H4 (cell line): ENCODE data around the gene CRIP2. TPM values are rescaled to one million over a fixed set of nuclear protein-coding genes. Genes with fewer than 3 reads are reported as not detected.

Experiments
- DNase-seq: peaks from one replicate; pipeline ENCODE4 v3.0.0-alpha.2; 2015; ENCODE audit warnings: low spot score
- total RNA-seq: library from RNA; depleted of rRNA; stranded (reverse); fragments of >200 nt; shearing (Covaris generic); gene quantifications from 2 replicates; pipeline ENCODE4 v1.2.3, GENCODE V29; 2014

Gene CRIP2
- total RNA-seq, 1 experiment from 2014 or later = 16.2 TPM

DNA sequence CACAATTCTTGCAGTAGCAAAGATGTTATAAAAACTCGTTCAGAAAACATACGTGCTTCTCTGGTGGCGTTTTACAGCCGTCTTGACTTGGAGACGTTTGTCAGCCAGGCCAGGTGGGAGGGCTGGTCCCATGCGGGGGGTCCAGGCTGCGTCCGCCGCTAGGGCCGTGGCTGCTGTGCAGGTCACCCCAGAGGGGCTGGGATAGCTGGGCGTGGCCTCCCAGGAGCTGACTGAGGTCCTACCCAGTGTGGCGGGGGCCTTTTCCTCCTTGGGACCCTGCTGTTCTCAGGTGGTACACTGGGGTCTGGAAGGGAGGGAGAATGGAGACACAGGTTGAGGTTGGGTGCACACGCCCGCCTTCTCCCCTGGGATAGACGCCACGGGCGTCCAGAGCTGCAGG lies 29.8 kb upstream of the CRIP2 start:
- no peak for DNase-seq

GRCh38 chr14:105445290-105445689 lies 29.3 kb upstream of the CRIP2 start:
- no peak for DNase-seq

GRCh38 chr14:105445901-105446845 lies 28.4 kb upstream of the CRIP2 start:
- no peak for DNase-seq

GRCh38 chr14:105446971-105447370 lies 27.6 kb upstream of the CRIP2 start:
- no peak for DNase-seq

DNA sequence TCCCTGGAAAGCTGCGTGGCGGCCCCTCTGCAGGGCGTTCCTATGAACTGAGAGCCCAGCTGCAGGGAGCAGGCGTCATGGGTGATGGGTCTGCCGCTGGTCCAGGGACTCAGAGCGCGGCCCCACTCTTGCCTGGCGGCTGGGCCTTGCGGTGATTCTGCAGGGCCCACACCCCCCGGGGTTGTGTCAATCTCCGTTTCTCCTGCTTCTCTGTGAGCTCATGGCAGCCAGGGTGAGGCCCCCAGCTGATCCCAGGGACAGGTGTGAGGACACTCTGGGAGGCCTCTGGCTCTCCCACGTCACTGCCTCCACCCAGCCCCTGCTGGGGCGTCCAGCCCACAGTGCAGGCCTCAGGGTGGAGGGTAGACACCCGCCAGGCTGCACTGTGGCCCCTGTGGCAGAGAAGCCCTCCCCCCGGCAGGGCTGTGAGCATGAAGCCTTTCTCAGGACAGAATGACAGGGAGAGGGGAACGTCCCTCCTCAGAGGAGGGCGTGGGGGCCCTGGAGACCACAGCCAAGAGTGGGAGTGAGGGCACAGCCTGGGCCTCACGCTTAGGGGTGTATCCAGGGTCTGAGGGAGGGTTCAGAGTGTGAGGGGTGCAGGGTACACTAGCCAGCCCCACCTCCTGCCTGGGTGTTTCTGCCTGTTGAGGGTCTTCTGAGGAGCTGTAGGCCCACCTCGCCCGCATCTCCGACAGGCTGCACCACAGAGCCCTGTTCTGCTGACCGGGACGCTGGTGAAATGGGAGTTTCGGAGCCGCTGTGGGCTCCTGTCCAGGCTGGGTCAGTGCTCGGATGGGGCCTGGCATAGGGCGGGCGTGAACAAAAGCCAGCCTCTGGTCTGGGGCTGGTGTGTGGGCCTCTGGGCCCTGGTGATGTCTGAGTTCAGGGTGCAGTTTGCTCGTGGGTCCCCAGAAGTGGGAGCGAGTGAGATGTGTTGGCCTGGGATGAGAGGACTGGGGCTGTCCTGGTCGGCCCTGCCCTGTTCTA lies 26.7 kb upstream of the CRIP2 start:
- DNase-seq = no peak

GRCh38 chr14:105448706-105449111 lies 25.9 kb upstream of the CRIP2 start:
- DNase-seq = no peak

- no peak for DNase-seq
Measured at GRCh38 chr14:105449276-105450122, 25.1 kb upstream of the CRIP2 start.

DNA sequence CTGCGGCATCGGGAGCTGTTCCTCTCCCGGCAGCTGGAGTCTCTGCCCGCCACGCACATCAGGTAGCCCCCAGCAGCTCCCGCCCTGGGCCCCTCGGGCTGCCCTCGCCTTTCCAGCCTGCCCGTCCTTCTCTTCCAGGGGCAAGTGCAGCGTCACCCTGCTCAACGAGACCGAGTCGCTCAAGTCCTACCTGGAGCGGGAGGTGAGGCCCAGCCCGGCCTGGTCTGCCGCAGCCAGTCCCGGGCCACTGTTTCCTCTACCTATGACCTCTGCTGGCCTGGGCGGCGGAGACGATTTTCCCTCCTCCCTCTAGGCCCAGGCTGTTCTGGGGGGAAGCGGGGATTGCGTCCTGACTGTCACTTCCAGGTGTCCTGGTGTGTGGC lies 24.5 kb upstream of the CRIP2 start:
- no peak for DNase-seq

GRCh38 chr14:105450864-105451720 lies 23.5 kb upstream of the CRIP2 start:
- no peak for DNase-seq

GRCh38 chr14:105452963-105453362 lies 21.7 kb upstream of the CRIP2 start:
- no peak for DNase-seq

DNA sequence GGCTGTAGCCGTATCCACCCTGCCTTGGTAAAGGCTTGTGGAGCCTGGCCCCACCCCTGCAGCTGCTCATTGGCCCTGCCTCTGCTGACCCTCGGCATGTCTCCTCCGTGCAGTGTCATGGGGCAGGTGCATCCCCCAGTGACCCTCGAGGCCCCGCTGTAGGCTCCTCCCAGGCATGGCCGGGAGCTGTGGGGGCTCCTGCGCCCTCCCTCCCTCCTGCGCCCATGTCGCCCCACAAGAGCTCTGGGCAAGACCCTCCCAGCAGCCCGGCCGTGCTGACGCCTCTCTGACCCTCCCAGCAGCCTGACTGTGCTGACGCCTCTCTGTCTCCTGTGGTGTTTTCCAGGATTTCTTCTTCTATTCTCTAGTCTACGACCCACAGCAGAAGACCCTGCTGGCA lies 20.8 kb upstream of the CRIP2 start:
- DNase-seq = no peak

GRCh38 chr14:105455086-105455640 lies 19.5 kb upstream of the CRIP2 start:
- DNase-seq = no peak

GRCh38 chr14:105455766-105456660 lies 18.6 kb upstream of the CRIP2 start:
- DNase-seq = no peak

DNA sequence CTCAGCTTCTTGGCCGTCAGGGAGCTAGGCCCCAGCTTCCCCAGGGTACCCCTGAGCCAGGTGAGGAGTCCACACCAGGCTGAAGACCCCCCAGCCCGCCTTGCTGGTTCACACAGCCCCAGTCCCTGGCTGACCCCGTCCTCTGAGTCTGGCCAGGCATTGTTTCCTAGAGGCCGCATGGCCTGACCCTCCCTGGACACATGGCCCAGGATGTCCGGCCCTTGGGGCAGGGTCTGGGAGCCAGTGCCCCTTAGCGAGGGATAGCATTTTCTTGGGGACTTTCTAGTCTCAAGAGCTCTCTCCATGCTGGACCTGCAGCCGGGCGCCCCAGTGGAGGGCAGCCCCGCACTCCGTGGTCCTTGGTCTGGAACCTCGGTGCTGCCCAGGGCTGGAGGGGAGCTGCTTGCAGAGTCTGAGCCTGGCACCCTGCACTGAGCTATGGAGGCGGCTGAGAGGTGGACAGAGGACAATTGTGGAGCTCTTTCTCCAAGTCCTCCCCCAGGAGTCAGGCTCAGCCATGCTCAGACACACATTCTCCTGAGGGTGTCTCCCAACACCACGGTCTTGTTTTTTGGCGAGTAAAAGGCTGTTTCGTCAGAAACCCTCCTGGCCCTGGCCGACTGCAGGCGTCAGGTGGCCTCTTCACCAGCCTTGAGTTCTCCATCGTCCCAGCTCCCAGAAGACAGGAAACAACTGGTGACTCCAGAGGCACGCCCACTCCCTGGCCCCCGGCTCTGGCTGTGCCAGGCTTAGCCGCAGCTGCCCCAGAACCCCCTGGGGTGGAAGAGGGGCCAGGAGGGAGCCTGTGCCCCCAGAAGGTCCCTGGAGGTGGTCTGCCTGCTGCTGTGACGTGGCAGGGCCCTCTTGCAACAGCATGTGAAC lies 17.6 kb upstream of the CRIP2 start:
- DNase-seq = no peak

DNA sequence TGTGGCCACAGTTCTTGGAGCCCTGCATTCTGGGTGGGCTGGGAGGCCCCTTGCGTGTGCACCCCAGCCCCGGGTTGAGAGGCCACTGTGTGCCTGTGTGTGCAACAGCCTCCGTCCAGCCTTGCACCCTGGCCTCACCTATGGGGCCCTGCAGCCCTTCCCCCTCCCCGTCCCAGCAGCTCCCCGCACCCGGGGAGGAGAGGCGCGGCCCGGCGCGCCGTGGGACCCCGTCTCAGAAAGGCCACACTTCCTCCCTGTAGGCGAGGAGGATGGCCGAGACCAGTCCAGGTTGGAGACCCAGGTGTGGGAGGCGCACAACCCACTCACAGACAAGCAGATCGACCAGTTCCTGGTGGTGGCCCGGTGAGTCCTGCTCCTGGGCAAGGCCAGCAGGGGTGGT lies 16.6 kb upstream of the CRIP2 start:
- DNase-seq = no peak

DNA sequence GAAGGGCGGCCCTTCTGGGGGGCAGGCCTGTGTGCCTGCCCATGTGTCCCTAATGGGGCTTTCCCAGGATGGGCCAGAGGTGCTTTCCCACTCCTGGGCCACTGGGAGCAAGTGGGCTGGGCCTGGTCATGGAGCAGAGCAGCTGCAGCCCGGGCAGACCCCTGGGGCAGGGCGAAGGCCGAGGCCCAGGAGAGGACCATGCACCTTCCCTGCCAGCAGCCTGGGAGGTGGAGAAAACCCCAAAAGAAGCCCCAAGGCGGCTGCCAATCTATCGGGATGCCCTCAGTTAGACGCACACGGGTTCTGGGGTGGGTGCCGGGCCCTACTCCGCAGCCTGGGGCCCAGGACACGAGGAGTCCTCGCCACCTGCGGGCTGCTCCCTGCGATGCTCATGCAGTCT lies 16.1 kb upstream of the CRIP2 start:
- no peak for DNase-seq

DNA sequence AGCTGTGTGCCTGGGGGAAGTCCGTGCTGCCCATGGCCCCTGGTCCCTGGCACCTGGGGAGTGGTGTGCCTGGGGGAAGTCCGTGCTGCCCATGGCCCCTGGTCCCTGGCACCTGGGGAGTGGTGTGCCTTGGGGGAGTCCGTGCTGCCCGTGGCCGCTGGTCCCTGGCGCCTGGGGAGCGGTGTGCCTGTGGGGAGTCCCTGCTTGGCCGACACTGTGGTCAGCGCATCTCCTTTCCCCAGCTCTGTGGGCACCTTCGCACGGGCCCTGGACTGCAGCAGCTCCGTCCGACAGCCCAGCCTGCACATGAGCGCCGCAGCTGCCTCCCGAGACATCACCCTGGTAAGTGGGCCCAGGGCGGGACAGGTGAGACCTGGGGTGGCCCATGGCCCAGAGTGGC lies 14.5 kb upstream of the CRIP2 start:
- DNase-seq = no peak

- no peak for DNase-seq
Measured at GRCh38 chr14:105460616-105461015, 14.0 kb upstream of the CRIP2 start.
